Lung (tissue), 12 donors: Measurements from ENCODE around the gene PFKL. TPM values are rescaled to one million over a fixed set of nuclear protein-coding genes. Genes with fewer than 3 reads are reported as not detected.

Experiments
- ATAC-seq: fragments of 200-7000 bp; cut with Tn5 transposase; one replicate; pipeline ENCODE4 v1.9.1; 2020; ENCODE audit warnings: moderate number of reproducible peaks; ENCODE audit not compliant: insufficient read depth, low FRiP score
- DNase-seq, 3 donors: peaks; one replicate each; pipeline ENCODE4 v3.0.0-alpha.2; 2013 to 2017
- H3K27ac ChIP-seq, 2 donors: one replicate each; pipeline ENCODE4 v1.5.1; 2013; ENCODE audit warnings: mild to moderate bottlenecking in 2 of 2, moderate library complexity in 2 of 2, control low read depth in 1 of 2, inconsistent platforms in 1 of 2, low read depth in 1 of 2, low read length in 1 of 2
- H3K27me3 ChIP-seq, 3 donors: one replicate each; pipeline ENCODE4 v1.5.1; 2013; ENCODE audit warnings: low read length in 2 of 3; ENCODE audit not compliant: control insufficient read depth in 3 of 3, insufficient read depth in 3 of 3
- H3K36me3 ChIP-seq, 4 donors: one replicate each; pipeline ENCODE4 v1.5.1; 2013; ENCODE audit warnings: low read length in 4 of 4, mild to moderate bottlenecking in 1 of 4, moderate library complexity in 1 of 4; ENCODE audit not compliant: control insufficient read depth in 4 of 4, insufficient read depth in 4 of 4
- H3K4me1 ChIP-seq, 5 donors: one replicate each; pipeline ENCODE4 v1.5.1; 2013; ENCODE audit warnings: low read length in 5 of 5, mild to moderate bottlenecking in 2 of 5, moderate library complexity in 1 of 5; ENCODE audit not compliant: control insufficient read depth in 5 of 5, insufficient read depth in 5 of 5
- H3K4me3 ChIP-seq: one replicate; pipeline ENCODE4 v1.5.1; 2013; ENCODE audit warnings: mild to moderate bottlenecking, control low read depth, moderate library complexity
- H3K9ac ChIP-seq, 2 donors: one replicate each; pipeline ENCODE4 v1.5.1; 2013; ENCODE audit warnings: low read length in 2 of 2, control low read depth in 1 of 2; ENCODE audit not compliant: insufficient read depth in 1 of 2
- H3K9me3 ChIP-seq, 4 donors: one replicate each; pipeline ENCODE4 v1.5.1; 2013; ENCODE audit warnings: low read length in 3 of 4, mild to moderate bottlenecking in 1 of 4, moderate library complexity in 1 of 4; ENCODE audit not compliant: control insufficient read depth in 4 of 4, insufficient read depth in 3 of 4
- CTCF ChIP-seq: IDR thresholded peaks from 2 replicates; pipeline ENCODE4 v1.5.1; 2012; ENCODE audit warnings: mild to moderate bottlenecking; ENCODE audit errors: control extremely low read depth, extremely low read depth
- WGBS, 2 donors: extraction: QIAGEN DNeasy Blood & Tissue Kit; methylation state at CpG; one replicate each; pipeline ENCODE4 v1.1.7; 2013; 5-methylcytosine and 5-hydroxymethylcytosine counted together
- polyA plus RNA-seq, 2 donors: library from polyadenylated mRNA; stranded (reverse); fragments of 200-250 nt; gene quantifications; one replicate each; pipeline ENCODE4 v1.2.1, GENCODE V29; 2013
- total RNA-seq, 2 donors: library from RNA; depleted of rRNA in 1 of 2; stranded (reverse); fragments of >200 nt in 1 of 2; gene quantifications; one replicate each; pipeline ENCODE4 v1.2.1, GENCODE V29; 2014 to 2021
- donor health status: control.
- donor health status: control.
- donor health status: Bipolar disorder and iron deficiency.
- donor health status: healthy.
- donor health status: DM: yes; HTN: yes; CAD: no.

PFKL gene
- total and polyA plus RNA-seq, 4 donors = 63.4 to 129 (median 103) TPM

- H3K36me3 ChIP-seq = no peaks in the 10 kb centered on the region
- H3K9ac ChIP-seq = no peak overlapping the region
- H3K9me3 ChIP-seq = peaks cover 0 to 7% (median 0%) of the 10 kb centered on the region in 4 donors
- WGBS, 2 donors = 90 to 93% methylated on average over 34 of the region's 34 CpGs
- DNase-seq (no peak), ATAC-seq (no peak)
- H3K4me1 ChIP-seq = peaks cover 0 to 6% (median 0%) of the 10 kb centered on the region in 5 donors
- no peaks in the 10 kb centered on the region for H3K27me3 ChIP-seq
- no peak for TF ChIP-seq CTCF
- H3K27ac ChIP-seq = no peak overlapping the region
- H3K4me3 ChIP-seq = no peak overlapping the region
Observed at GRCh38 chr21:44258056-44258725, 41.7 kb upstream of the PFKL start.

- no peak overlapping the region for H3K27ac ChIP-seq
- 88 to 91% methylated on average over 22 of the region's 22 CpGs for WGBS, 2 donors
- H3K9ac ChIP-seq = no peak overlapping the region
- peaks cover 0 to 7% (median 0%) of the 10 kb centered on the region in 4 donors for H3K9me3 ChIP-seq
- H3K27me3 ChIP-seq = no peaks in the 10 kb centered on the region
- no peak for TF ChIP-seq CTCF
- peaks cover 0 to 9% (median 0%) of the 10 kb centered on the region in 5 donors for H3K4me1 ChIP-seq
- DNase-seq = no peak
- H3K36me3 ChIP-seq = no peaks in the 10 kb centered on the region
- no peak for ATAC-seq
- no peak overlapping the region for H3K4me3 ChIP-seq
Observed at GRCh38 chr21:44259082-44259705, 40.7 kb upstream of the PFKL start.

- H3K27me3 ChIP-seq = no peaks in the 10 kb centered on the region
- TF ChIP-seq CTCF = no peak
- peaks cover 0 to 5% (median 0%) of the 10 kb centered on the region in 5 donors for H3K4me1 ChIP-seq
- no peak overlapping the region for H3K9ac ChIP-seq
- no peak overlapping the region for H3K27ac ChIP-seq
- 60 to 72% methylated on average over 4 of the region's 4 CpGs for WGBS, 2 donors
- H3K9me3 ChIP-seq = peaks cover 0 to 7% (median 0%) of the 10 kb centered on the region in 4 donors
- DNase-seq = no peak
- H3K4me3 ChIP-seq = no peak overlapping the region
- no peak for ATAC-seq
- no peaks in the 10 kb centered on the region for H3K36me3 ChIP-seq
Observed at GRCh38 chr21:44260066-44260465, 39.8 kb upstream of the PFKL start.
